HepG2 (cell line): ENCODE results near the gene SLIT1.

ENCODE experiments used
- CTCF ChIP-seq: sonication (generic); formaldehyde crosslinking; IDR thresholded peaks from 2 replicates; pipeline ENCODE4 v1.5.0; 2020; ENCODE audit warnings: mild to moderate bottlenecking, missing genetic modification reagents, moderate library complexity
- MAFK ChIP-seq, 2 experiments: IDR thresholded peaks in 1 of 2; conservative IDR thresholded peaks in 1 of 2; 2 replicates each; pipeline ENCODE4 v1.6.1; 2011; ENCODE audit warnings: improper control_type of control experiment in 2 of 2, low read length in 2 of 2
- REST ChIP-seq, 2 experiments: IDR thresholded peaks; 2 replicates each; pipeline ENCODE4 v1.6.1; 2011 to 2012; ENCODE audit warnings: low read length in 2 of 2, borderline replicate concordance in 1 of 2, low read depth in 1 of 2, mild to moderate bottlenecking in 1 of 2, moderate library complexity in 1 of 2

GRCh38 chr10:97075421-97075820, 110.3 kb downstream of the SLIT1 start:
- TF ChIP-seq CTCF (CRISPR knock-in tag) (no peak), MAFK (conservative IDR thresholded peaks at IDR 0.05 in 1 of 2, IDR thresholded peaks at IDR 0.05 in 1 of 2; ENCODE audit: low read length in 2 of 2) (no peak), REST (IDR thresholded peaks at IDR 0.05; ENCODE audit: borderline replicate concordance in 1 of 2, low read depth in 1 of 2, low read length in 2 of 2) (no peak)
